ENCODE data around the gene ETV7.
A peak's percentile ranks its signal among the peaks of the same experiment; 100 is the strongest.

Gene ETV7

GRCh38 chr6:36382976-36383375, 4.5 kb downstream of the ETV7 start:
- TF ChIP-seq TAF1 (IDR thresholded peaks at IDR 0.05; ENCODE audit: borderline replicate concordance, low read depth, low read length) (no peak), POLR2AphosphoS5 (IDR thresholded peaks at IDR 0.05; ENCODE audit: low read depth, low read length) (no peak), POLR2A (IDR thresholded peaks at IDR 0.05; ENCODE audit: low read depth, low read length) (no peak)
- FAIRE-seq = peak; percentile 78
- no peak for DNase-seq (ENCODE audit: insufficient read length)

DNA sequence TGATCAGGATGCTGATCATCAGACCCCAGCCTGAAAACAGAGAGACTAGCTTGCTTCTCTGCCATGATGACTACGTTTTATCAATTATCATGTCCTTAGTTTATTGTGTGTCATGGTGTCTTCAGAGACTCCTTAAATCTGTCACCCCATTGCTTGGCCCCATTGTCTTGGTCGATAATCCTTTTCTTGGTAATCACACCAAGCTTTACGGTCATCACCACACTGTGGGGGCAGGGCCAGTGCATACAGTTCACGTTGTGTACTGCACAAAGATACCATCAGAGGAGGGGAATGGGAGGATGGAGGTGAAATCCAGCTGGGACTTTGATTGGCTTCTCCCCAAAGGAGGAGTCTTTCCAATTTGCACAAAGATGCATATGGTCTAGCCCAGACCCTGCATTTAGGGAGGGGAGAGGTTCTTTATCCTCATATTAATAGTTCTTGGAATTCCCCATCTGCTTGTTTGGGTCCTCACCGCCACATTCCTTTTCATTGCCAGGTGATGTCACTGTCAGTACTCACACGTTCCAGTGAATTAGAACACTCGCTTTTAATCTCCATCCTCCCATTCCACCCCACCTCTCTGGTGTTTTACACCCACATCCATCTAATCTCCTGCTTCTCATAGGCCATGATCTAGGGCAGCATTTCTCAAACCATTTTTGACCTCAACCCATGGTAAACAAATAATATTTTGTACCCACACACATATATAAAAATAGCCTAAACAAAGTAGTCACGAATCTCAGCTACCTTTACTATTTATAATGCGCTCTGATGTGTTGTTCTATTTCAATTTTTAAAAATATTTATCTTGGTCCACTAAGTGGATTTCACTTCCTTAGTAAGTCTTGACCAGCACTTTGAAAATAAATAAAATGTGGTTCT, 5.7 kb downstream of the ETV7 start:
- TF ChIP-seq TAF1 (IDR thresholded peaks at IDR 0.05; ENCODE audit: borderline replicate concordance, low read depth, low read length) (no peak), POLR2AphosphoS5 (IDR thresholded peaks at IDR 0.05; ENCODE audit: low read depth, low read length) (no peak), POLR2A (IDR thresholded peaks at IDR 0.05; ENCODE audit: low read depth, low read length) (no peak)
- FAIRE-seq = peak; percentile 30
- no peak for DNase-seq (ENCODE audit: insufficient read length)

DNA sequence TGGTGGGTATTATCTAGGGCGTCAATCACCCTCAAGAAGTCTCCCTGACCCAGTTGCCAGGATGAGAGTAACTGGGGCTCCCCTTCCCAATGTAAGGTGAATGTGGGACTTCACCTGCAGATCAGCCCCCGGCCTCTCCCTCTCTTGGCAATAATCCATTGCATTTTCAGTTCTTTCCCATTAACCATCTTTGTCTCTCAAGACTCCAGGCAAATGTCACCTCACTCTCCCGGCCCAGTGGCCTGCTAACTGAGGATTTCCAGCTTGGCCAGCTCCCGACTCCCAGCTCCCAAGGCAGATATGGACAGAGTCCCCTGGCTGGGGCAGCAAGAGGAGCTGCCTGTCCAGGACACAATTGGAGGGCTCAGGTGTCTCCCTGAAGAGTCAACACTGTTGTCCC, 7.3 kb downstream of the ETV7 start:
- DNase-seq (ENCODE audit: insufficient read length) (no peak), FAIRE-seq (no peak)
- TF ChIP-seq POLR2A (IDR thresholded peaks at IDR 0.05; ENCODE audit: low read depth, low read length) = no peak
- no peak for TF ChIP-seq POLR2AphosphoS5 (IDR thresholded peaks at IDR 0.05; ENCODE audit: low read depth, low read length)
- no peak for TF ChIP-seq TAF1 (IDR thresholded peaks at IDR 0.05; ENCODE audit: borderline replicate concordance, low read depth, low read length)

DNA sequence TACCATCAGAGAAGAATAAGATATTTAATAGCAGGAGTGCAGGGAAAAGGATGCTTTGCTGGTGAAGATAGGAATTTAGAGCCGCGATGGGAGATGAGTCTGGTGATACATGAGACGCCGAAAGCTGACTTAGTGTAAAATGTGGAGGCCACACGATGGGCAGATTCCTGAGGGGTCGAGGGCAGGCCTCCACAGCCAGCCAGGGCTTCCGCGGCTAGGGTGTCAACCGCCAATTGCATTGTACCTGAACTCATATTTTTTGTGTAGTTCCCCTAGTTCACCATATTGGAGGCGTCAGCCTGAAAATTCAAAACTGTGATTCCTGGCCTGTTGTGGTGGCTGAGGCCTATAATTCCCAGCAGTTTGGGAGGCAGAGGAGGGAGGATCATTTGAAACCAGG, 8.5 kb downstream of the ETV7 start:
- DNase-seq (ENCODE audit: insufficient read length) (no peak), FAIRE-seq (no peak)
- TF ChIP-seq POLR2AphosphoS5 (IDR thresholded peaks at IDR 0.05; ENCODE audit: low read depth, low read length) (no peak), POLR2A (IDR thresholded peaks at IDR 0.05; ENCODE audit: low read depth, low read length) (no peak), TAF1 (IDR thresholded peaks at IDR 0.05; ENCODE audit: borderline replicate concordance, low read depth, low read length) (no peak)

DNA sequence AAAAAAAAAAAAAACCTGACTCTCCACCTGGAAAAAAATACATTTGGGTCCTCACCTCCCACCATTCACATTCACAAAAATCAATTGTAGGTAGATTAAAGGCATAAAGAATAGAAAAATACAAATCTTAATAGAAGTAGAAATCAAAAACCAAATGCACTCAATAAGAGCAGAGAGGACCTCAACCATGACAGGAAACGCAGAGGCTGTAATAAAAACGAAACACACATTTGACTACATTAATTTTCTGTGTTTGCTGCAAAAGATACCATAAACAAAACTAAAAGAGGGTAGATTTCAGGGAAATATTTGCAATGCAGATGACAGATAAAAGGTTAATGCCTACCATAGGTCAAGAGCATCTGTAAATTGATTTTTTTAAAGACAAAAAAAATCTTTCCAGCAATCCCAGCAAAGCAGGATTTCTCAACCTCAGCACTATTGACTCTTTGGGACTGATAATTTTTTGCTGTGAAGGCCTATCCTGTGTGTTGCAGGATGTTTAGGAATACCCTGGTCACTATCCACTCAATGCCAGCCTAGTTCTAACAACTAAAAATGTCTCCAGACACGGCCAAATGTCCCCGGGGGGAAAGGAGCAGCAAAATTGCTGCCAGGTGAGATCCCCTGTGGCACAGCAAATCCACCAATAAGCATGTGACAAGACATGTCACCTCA, 9.1 kb downstream of the ETV7 start:
- DNase-seq (ENCODE audit: insufficient read length) = no peak
- no peak for FAIRE-seq
- TF ChIP-seq POLR2AphosphoS5 (IDR thresholded peaks at IDR 0.05; ENCODE audit: low read depth, low read length) (no peak), POLR2A (IDR thresholded peaks at IDR 0.05; ENCODE audit: low read depth, low read length) (no peak), TAF1 (IDR thresholded peaks at IDR 0.05; ENCODE audit: borderline replicate concordance, low read depth, low read length) (no peak)

DNA sequence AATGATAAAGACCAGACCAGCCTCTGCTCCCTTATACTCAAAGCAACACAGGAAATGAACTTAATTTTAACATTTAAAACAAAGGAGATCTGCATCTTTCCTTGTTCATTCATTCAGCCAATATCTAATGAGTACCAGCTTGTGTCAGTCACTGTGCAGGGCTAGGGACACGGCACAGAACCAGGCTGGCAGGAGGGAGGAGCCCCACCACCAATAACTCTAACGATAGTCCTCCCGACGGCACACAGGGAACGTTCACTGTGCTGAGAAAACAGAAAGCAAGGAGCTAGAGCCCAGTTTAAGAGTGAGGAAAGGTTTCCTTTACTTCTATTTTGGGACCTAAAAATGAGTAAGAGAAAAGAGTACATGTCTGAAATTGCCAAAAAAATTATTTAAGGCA, 9.9 kb downstream of the ETV7 start:
- no peak for TF ChIP-seq POLR2A (IDR thresholded peaks at IDR 0.05; ENCODE audit: low read depth, low read length)
- TF ChIP-seq TAF1 (IDR thresholded peaks at IDR 0.05; ENCODE audit: borderline replicate concordance, low read depth, low read length) = no peak
- no peak for TF ChIP-seq POLR2AphosphoS5 (IDR thresholded peaks at IDR 0.05; ENCODE audit: low read depth, low read length)
- DNase-seq (ENCODE audit: insufficient read length) (no peak), FAIRE-seq (no peak)

DNA sequence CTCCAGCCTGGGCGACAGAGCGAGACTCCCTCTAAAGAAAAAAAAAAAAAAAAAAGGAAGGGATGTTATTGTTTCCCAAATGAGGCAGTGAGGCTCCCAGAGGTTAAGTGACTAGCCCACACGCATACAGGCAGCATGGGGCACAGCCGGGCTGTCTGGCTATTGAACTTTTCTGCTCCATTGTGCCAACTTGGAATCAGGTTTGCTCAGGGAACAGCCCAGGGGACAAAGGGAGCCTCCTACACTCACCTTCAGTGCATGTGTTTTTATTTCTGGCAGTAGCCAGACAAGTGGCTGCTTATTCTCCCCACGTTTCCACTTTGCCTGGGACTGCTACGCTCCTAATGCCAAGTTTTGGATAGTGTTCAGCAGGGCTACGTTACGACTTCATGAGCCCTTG, 10.7 kb downstream of the ETV7 start:
- DNase-seq (ENCODE audit: insufficient read length) (no peak), FAIRE-seq (no peak)
- TF ChIP-seq POLR2AphosphoS5 (IDR thresholded peaks at IDR 0.05; ENCODE audit: low read depth, low read length) (no peak), POLR2A (IDR thresholded peaks at IDR 0.05; ENCODE audit: low read depth, low read length) (no peak), TAF1 (IDR thresholded peaks at IDR 0.05; ENCODE audit: borderline replicate concordance, low read depth, low read length) (no peak)

GRCh38 chr6:36376183-36376582, 11.3 kb downstream of the ETV7 start:
- TF ChIP-seq TAF1 (IDR thresholded peaks at IDR 0.05; ENCODE audit: borderline replicate concordance, low read depth, low read length) (no peak), POLR2A (IDR thresholded peaks at IDR 0.05; ENCODE audit: low read depth, low read length) (no peak), POLR2AphosphoS5 (IDR thresholded peaks at IDR 0.05; ENCODE audit: low read depth, low read length) (no peak)
- no peak for FAIRE-seq
- DNase-seq (ENCODE audit: insufficient read length) = no peak

- FAIRE-seq = no peak
- TF ChIP-seq POLR2AphosphoS5 (IDR thresholded peaks at IDR 0.05; ENCODE audit: low read depth, low read length) (no peak), TAF1 (IDR thresholded peaks at IDR 0.05; ENCODE audit: borderline replicate concordance, low read depth, low read length) (no peak)
- no peak for DNase-seq (ENCODE audit: insufficient read length)
Observed at GRCh38 chr6:36375644-36376155, 11.8 kb downstream of the ETV7 start.

DNA sequence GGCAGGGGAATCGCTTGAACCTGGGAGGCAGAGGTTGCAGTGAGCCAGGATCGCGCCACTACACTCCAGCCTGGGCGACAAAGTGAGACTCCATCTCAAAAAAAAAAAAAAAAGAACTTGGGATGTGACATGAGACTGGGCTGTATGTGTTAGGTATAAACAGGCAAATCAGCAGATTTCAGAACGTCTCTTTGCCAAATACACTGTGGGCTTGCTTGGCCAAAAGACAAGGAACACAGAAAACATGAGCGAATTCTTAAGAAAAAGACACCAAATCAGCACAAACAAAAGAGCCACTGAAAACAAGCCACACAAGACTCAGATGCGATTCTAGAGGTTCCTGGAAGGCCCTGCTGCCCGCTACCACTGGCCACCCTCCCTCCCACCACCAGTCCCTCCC, 12.5 kb downstream of the ETV7 start:
- no peak for TF ChIP-seq POLR2AphosphoS5 (IDR thresholded peaks at IDR 0.05; ENCODE audit: low read depth, low read length)
- TF ChIP-seq TAF1 (IDR thresholded peaks at IDR 0.05; ENCODE audit: borderline replicate concordance, low read depth, low read length) = no peak
- TF ChIP-seq POLR2A (IDR thresholded peaks at IDR 0.05; ENCODE audit: low read depth, low read length) = no peak
- DNase-seq (ENCODE audit: insufficient read length) (no peak), FAIRE-seq (no peak)

DNA sequence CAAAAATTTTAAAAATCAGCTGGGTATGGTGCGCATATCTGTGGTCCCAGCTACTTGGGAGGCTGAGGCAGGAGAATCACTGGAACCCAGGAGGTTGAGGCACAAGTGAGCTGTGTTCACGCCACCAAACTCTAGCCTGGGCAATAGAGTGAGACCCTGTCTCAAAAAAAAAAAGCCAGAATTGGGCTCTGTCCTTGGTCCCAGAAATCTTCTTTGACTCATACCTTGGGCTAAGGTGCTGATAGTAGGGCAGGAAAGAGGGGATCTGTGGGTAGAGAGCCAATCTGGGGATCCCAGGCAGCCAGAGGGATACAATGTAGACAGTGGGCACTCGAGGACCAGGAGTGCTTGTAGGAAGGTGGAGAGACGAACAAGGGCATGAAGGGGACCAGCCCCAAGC, 13.3 kb downstream of the ETV7 start:
- FAIRE-seq = no peak

More for the DNA sequence above, 13.3 kb downstream of the ETV7 start:
- no peak for DNase-seq (ENCODE audit: insufficient read length)
- TF ChIP-seq TAF1 (IDR thresholded peaks at IDR 0.05; ENCODE audit: borderline replicate concordance, low read depth, low read length) (no peak), POLR2A (IDR thresholded peaks at IDR 0.05; ENCODE audit: low read depth, low read length) (no peak), POLR2AphosphoS5 (IDR thresholded peaks at IDR 0.05; ENCODE audit: low read depth, low read length) (no peak)
